ENCODE results near the gene FRAT2. TPM values are rescaled to one million over a fixed set of nuclear protein-coding genes. Genes with fewer than 3 reads are reported as not detected.

The FRAT2 gene
- total RNA-seq, 4 donors from 2014 or later: 9.3 to 28.7 (median 20.5) TPM

- H3K9me3 ChIP-seq: no peaks in the 10 kb centered on the region
- no peaks in the 10 kb centered on the region for H3K4me1 ChIP-seq
- H3K4me3 ChIP-seq: no peak overlapping the region
- TF ChIP-seq CTCF (IDR thresholded peaks at IDR 0.05 in 4 of 5, conservative IDR thresholded peaks at IDR 0.05 in 1 of 5) (no peak), POLR2A (IDR thresholded peaks at IDR 0.05) (no peak)
- intact Hi-C loops (cut with DNase I; ENCODE audit: low total_unique reads) (loop anchor here (5.0 kb wide), 1 partner anchor 37 kb away; no protein-coding TSS in a partner anchor), in situ Hi-C loops (cut with MboI; ENCODE audit: low sequenced_read_pairs in 4 of 4) (no loop called here)
- no peaks in the 10 kb centered on the region for H3K36me3 ChIP-seq
- H3K27ac ChIP-seq: no peak overlapping the region
- no peaks in the 10 kb centered on the region for H3K27me3 ChIP-seq
- no peak for ATAC-seq
- DNase-seq: no peak
These were observed 19.9 kb downstream of the FRAT2 start for GRCh38 chr10:97314671-97315070.

GRCh38 chr10:97312897-97313296 lies 21.6 kb downstream of the FRAT2 start:
- TF ChIP-seq CTCF (IDR thresholded peaks at IDR 0.05 in 4 of 5, conservative IDR thresholded peaks at IDR 0.05 in 1 of 5) (no peak), POLR2A (IDR thresholded peaks at IDR 0.05) (no peak)
- no peak overlapping the region for H3K27ac ChIP-seq
- intact Hi-C loops (cut with DNase I; ENCODE audit: low total_unique reads): no loop called here
- no peaks in the 10 kb centered on the region for H3K9me3 ChIP-seq
- in situ Hi-C loops (cut with MboI; ENCODE audit: low sequenced_read_pairs in 4 of 4): no loop called here
- no peaks in the 10 kb centered on the region for H3K36me3 ChIP-seq
- ATAC-seq: no peak
- H3K4me1 ChIP-seq: peaks cover 7 to 8% of the 10 kb centered on the region in 2 donors
- DNase-seq: no peak
- no peak overlapping the region for H3K4me3 ChIP-seq
- no peaks in the 10 kb centered on the region for H3K27me3 ChIP-seq

DNA sequence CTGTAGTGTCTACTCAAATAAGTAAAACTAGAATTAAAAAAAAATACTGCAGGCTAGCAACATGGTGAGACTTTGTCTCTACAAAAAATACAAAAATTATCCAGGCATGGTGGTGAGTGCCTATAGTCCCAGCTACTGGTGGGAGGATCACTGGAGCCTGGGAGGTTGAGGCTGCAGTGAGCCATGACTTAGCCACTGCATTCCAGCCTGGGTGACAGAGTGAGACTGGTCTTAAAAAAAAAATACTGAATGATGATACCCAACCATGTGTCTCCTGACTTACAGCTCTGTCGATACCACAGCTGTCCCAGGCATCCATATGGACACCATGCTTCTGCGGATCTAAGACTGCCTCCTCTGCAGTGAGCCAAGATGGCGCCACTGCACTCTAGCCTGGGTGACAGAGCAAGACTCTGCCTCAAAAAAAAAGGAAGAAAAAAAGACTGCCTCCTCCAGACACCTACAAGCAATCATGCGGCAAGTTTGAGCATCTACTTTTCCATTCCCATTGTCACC lies 23.4 kb downstream of the FRAT2 start:
- Histone ChIP-seq H3K36me3 (no peaks in the 10 kb centered on the region), H3K27me3 (no peaks in the 10 kb centered on the region), H3K4me1 (peaks cover 9 to 17% of the 10 kb centered on the region in 2 donors), H3K4me3 (no peak overlapping the region), H3K27ac (no peak overlapping the region), H3K9me3 (no peaks in the 10 kb centered on the region)
- ATAC-seq (no peak), DNase-seq (no peak)
- in situ Hi-C loops (cut with MboI; ENCODE audit: low sequenced_read_pairs in 4 of 4) (no loop called here), intact Hi-C loops (cut with DNase I; ENCODE audit: low total_unique reads) (no loop called here)
- TF ChIP-seq CTCF (IDR thresholded peaks at IDR 0.05 in 4 of 5, conservative IDR thresholded peaks at IDR 0.05 in 1 of 5) (no peak), POLR2A (IDR thresholded peaks at IDR 0.05) (no peak)

GRCh38 chr10:97307866-97308780 lies 26.4 kb downstream of the FRAT2 start:
- no peak for TF ChIP-seq CTCF (IDR thresholded peaks at IDR 0.05 in 4 of 5, conservative IDR thresholded peaks at IDR 0.05 in 1 of 5)
- no peak for TF ChIP-seq POLR2A (IDR thresholded peaks at IDR 0.05)
- intact Hi-C loops (cut with DNase I; ENCODE audit: low total_unique reads): no loop called here
- ATAC-seq: peak in 1 of 2 donors; percentile 70

More at GRCh38 chr10:97307866-97308780, 26.4 kb downstream of the FRAT2 start:
- Histone ChIP-seq H3K36me3 (no peaks in the 10 kb centered on the region), H3K4me3 (no peak overlapping the region), H3K9me3 (no peaks in the 10 kb centered on the region), H3K27me3 (no peaks in the 10 kb centered on the region), H3K27ac (peak overlapping the region; percentile 8 to 68 (median 44)), H3K4me1 (peaks cover 9 to 17% of the 10 kb centered on the region in 2 donors)
- in situ Hi-C loops (cut with MboI; ENCODE audit: low sequenced_read_pairs in 4 of 4): no loop called here
- no peak for DNase-seq
